SU-DHL-6 (cell line): ENCODE measurements around the gene FSCN2.

Experiments used
- H2AFZ ChIP-seq: fragments of 200-600 bp; sonication (generic); 2 replicates; pipeline ENCODE4 v1.6.1; 2014; ENCODE audit warnings: low read depth, mild to moderate bottlenecking, moderate library complexity, mixed read lengths, antibody characterized with exemption, low read length; ENCODE audit not compliant: severe bottlenecking
- H3F3A ChIP-seq: fragments of 200-600 bp; shearing (Covaris generic); 2 replicates; pipeline ENCODE4 v1.6.0; 2016; ENCODE audit warnings: antibody characterized with exemption, mild to moderate bottlenecking; ENCODE audit not compliant: insufficient read depth
- H3K27ac ChIP-seq: fragments of 200-600 bp; sonication (generic); 2 replicates; pipeline ENCODE4 v1.5.1; 2016; ENCODE audit warnings: low read depth, mild to moderate bottlenecking, low read length, moderate library complexity, mixed read lengths
- H3K27me3 ChIP-seq: fragments of 200-600 bp; sonication (generic), shearing (Covaris generic); 2 replicates; pipeline ENCODE4 v1.6.0; 2014; ENCODE audit warnings: mild to moderate bottlenecking, low read length
- H3K36me3 ChIP-seq: fragments of 200-600 bp; sonication (generic); 2 replicates; pipeline ENCODE4 v1.6.1; 2014; ENCODE audit warnings: mild to moderate bottlenecking, low read length, mixed read lengths
- H3K4me2 ChIP-seq: fragments of 300-600, 200-600 bp; shearing (Covaris generic), sonication (generic); 2 replicates; pipeline ENCODE4 v1.6.0; 2014; ENCODE audit warnings: low read length, low read depth, mild to moderate bottlenecking; ENCODE audit not compliant: poor library complexity, severe bottlenecking
- H3K4me3 ChIP-seq: fragments of 200-600 bp; sonication (generic); 2 replicates; pipeline ENCODE4 v1.5.1; 2014; ENCODE audit warnings: antibody characterized with exemption, low read length, mild to moderate bottlenecking, mixed read lengths; ENCODE audit not compliant: insufficient read depth, poor library complexity, severe bottlenecking
- H3K79me2 ChIP-seq: fragments of 200-600 bp; sonication (generic); 2 replicates; pipeline ENCODE4 v1.6.1; 2014; ENCODE audit warnings: mild to moderate bottlenecking, low read length, moderate library complexity; ENCODE audit not compliant: insufficient read depth
- H3K9ac ChIP-seq: fragments of 200-600 bp; sonication (generic); 2 replicates; pipeline ENCODE4 v1.7.0; 2014; ENCODE audit warnings: mild to moderate bottlenecking, low read length
- H3K9me2 ChIP-seq: fragments of 200-600 bp; sonication (generic); replicated peaks from 2 replicates; pipeline ENCODE4 v1.6.1; 2014; ENCODE audit warnings: low read length; ENCODE audit not compliant: insufficient read depth
- H3K9me3 ChIP-seq: fragments of 200-600 bp; sonication (generic); 2 replicates; pipeline ENCODE4 v1.6.1; 2014; ENCODE audit warnings: low read length, mixed read lengths; ENCODE audit not compliant: insufficient read depth
- H4K20me1 ChIP-seq: fragments of 200-600 bp; sonication (generic); 2 replicates; pipeline ENCODE4 v1.6.1; 2014; ENCODE audit warnings: low read depth, mild to moderate bottlenecking, antibody characterized with exemption, low read length, moderate library complexity, mixed read lengths
- CTCF ChIP-seq: fragments of 200-600 bp; sonication (generic); IDR thresholded peaks from one replicate; pipeline ENCODE4 v1.5.1; 2017; ENCODE audit warnings: antibody characterized with exemption, mild to moderate bottlenecking, low read length, moderate library complexity; ENCODE audit not compliant: insufficient read depth, poor library complexity, severe bottlenecking
- EZH2phosphoT487 ChIP-seq: fragments of 200-600 bp; sonication (generic), shearing (Covaris generic); conservative IDR thresholded peaks from 2 replicates; pipeline ENCODE4 v1.6.1; 2018; ENCODE audit warnings: mild to moderate bottlenecking, antibody characterized with exemption, low read length, moderate library complexity, mixed read lengths

FSCN2 gene

GRCh38 chr17:81551458-81552243, 23.5 kb downstream of the FSCN2 start:
- H3K9ac ChIP-seq = peak overlapping the region; percentile 99
- peak overlapping the region; percentile 97 for H3K4me2 ChIP-seq
- H3K4me3 ChIP-seq = peak overlapping the region; percentile 77
- no peaks in the 10 kb centered on the region for H3F3A ChIP-seq
- H3K9me2 ChIP-seq = no peaks in the 10 kb centered on the region
- TF ChIP-seq EZH2phosphoT487 = no peak
- peak overlapping the region; percentile 49 for H2AFZ ChIP-seq
- peaks cover 14% of the 10 kb centered on the region for H3K79me2 ChIP-seq
- no peaks in the 10 kb centered on the region for H3K36me3 ChIP-seq
- no peaks in the 10 kb centered on the region for H3K9me3 ChIP-seq
- no peaks in the 10 kb centered on the region for H3K27me3 ChIP-seq
- peak overlapping the region; percentile 54 for H3K27ac ChIP-seq
- no peaks in the 10 kb centered on the region; the same call in 1 of the 2 replicates for H4K20me1 ChIP-seq

- Histone ChIP-seq H3K27ac (peak within 1 kb of the TSS; percentile 54), H3K36me3 (no peaks in the 10 kb centered on the region), H4K20me1 (no peaks in the 10 kb centered on the region; the same call in 1 of the 2 replicates), H3F3A (no peaks in the 10 kb centered on the region), H2AFZ (peak within 1 kb of the TSS; percentile 49), H3K4me2 (peak within 1 kb of the TSS; percentile 97), H3K4me3 (peak within 1 kb of the TSS; percentile 77), H3K9me2 (no peaks in the 10 kb centered on the region), H3K79me2 (peaks cover 14% of the 10 kb centered on the region), H3K9me3 (no peaks in the 10 kb centered on the region), H3K9ac (peak within 1 kb of the TSS; percentile 99), H3K27me3 (no peaks in the 10 kb centered on the region)
- TF ChIP-seq EZH2phosphoT487 (no peak), CTCF (no peak)
Measured at GRCh38 chr17:81552244-81553017, 24.3 kb downstream of the FSCN2 start, which contains the start of gene FAAP100. Gene FAAP100 (minus strand): TSS chr17:81552353. CDS start chr17:81552330, 23 bp downstream.

GRCh38 chr17:81553018-81553615, 24.9 kb downstream of the FSCN2 start:
- H3K9me3 ChIP-seq = no peaks in the 10 kb centered on the region
- H3K27me3 ChIP-seq = no peaks in the 10 kb centered on the region
- H3K79me2 ChIP-seq = peaks cover 14% of the 10 kb centered on the region
- no peaks in the 10 kb centered on the region; the same call in 1 of the 2 replicates for H4K20me1 ChIP-seq
- H3F3A ChIP-seq = no peaks in the 10 kb centered on the region
- H2AFZ ChIP-seq = peak overlapping the region; percentile 49
- H3K36me3 ChIP-seq = no peaks in the 10 kb centered on the region
- peak overlapping the region; percentile 97 for H3K4me2 ChIP-seq
- peak overlapping the region; percentile 77 for H3K4me3 ChIP-seq
- no peaks in the 10 kb centered on the region for H3K9me2 ChIP-seq
- H3K9ac ChIP-seq = peak overlapping the region; percentile 99
- H3K27ac ChIP-seq = peak overlapping the region; percentile 54
- TF ChIP-seq EZH2phosphoT487 (no peak), CTCF (no peak)
